IPS-20b (cell line): ENCODE data around the gene PTPRE.

Experiments
- H3K27ac ChIP-seq: one replicate; pipeline ENCODE4 v1.5.1; 2013; ENCODE audit warnings: low read length
- H3K27me3 ChIP-seq: 2 replicates; pipeline ENCODE4 v1.6.1; 2013; ENCODE audit warnings: mild to moderate bottlenecking, low read length, inconsistent platforms; ENCODE audit not compliant: insufficient read depth
- H3K36me3 ChIP-seq: 2 replicates; pipeline ENCODE4 v1.6.1; 2013; ENCODE audit warnings: low read depth, mild to moderate bottlenecking, inconsistent platforms, low read length, moderate library complexity; ENCODE audit not compliant: insufficient read depth
- H3K4me1 ChIP-seq: 2 replicates; pipeline ENCODE4 v1.6.1; 2013; ENCODE audit warnings: mild to moderate bottlenecking, control low read depth, inconsistent platforms, low read length, moderate library complexity; ENCODE audit not compliant: insufficient read depth
- H3K4me3 ChIP-seq: 2 replicates; pipeline ENCODE4 v1.5.1; 2013; ENCODE audit warnings: mild to moderate bottlenecking, low read length, inconsistent platforms
- H3K9ac ChIP-seq: 2 replicates; pipeline ENCODE4 v1.6.1; 2013; ENCODE audit warnings: low read depth, mild to moderate bottlenecking, inconsistent platforms, low read length, moderate library complexity
- H3K9me3 ChIP-seq: 2 replicates; pipeline ENCODE4 v1.6.1; 2013; ENCODE audit warnings: mild to moderate bottlenecking, low read depth, low read length, inconsistent platforms; ENCODE audit not compliant: insufficient read depth

The PTPRE gene

GRCh38 chr10:127911867-127912257 is 5.0 kb downstream of the PTPRE start:
- no peak overlapping the region for H3K27ac ChIP-seq
- H3K4me1 ChIP-seq = no peaks in the 10 kb centered on the region
- H3K4me3 ChIP-seq = no peak overlapping the region
- H3K27me3 ChIP-seq = peaks cover 35% of the 10 kb centered on the region
- no peak overlapping the region for H3K9ac ChIP-seq
- H3K36me3 ChIP-seq = no peaks in the 10 kb centered on the region
- H3K9me3 ChIP-seq = no peaks in the 10 kb centered on the region

- H3K36me3 ChIP-seq = no peaks in the 10 kb centered on the region
- no peak overlapping the region for H3K9ac ChIP-seq
- no peak overlapping the region for H3K4me3 ChIP-seq
- H3K27ac ChIP-seq = no peak overlapping the region
- H3K27me3 ChIP-seq = peaks cover 27% of the 10 kb centered on the region
- no peaks in the 10 kb centered on the region for H3K4me1 ChIP-seq
- no peaks in the 10 kb centered on the region for H3K9me3 ChIP-seq
Observed at GRCh38 chr10:127912607-127913367, 5.9 kb downstream of the PTPRE start.

- Histone ChIP-seq H3K36me3 (no peaks in the 10 kb centered on the region), H3K4me1 (no peaks in the 10 kb centered on the region), H3K4me3 (no peak overlapping the region), H3K27me3 (peaks cover 21% of the 10 kb centered on the region), H3K9ac (no peak overlapping the region), H3K9me3 (no peaks in the 10 kb centered on the region), H3K27ac (no peak overlapping the region)
Observed at GRCh38 chr10:127913368-127913759, 6.5 kb downstream of the PTPRE start.

GRCh38 chr10:127915324-127915723 is 8.4 kb downstream of the PTPRE start:
- H3K27ac ChIP-seq = no peak overlapping the region
- no peaks in the 10 kb centered on the region for H3K4me1 ChIP-seq
- no peaks in the 10 kb centered on the region for H3K36me3 ChIP-seq
- H3K9me3 ChIP-seq = no peaks in the 10 kb centered on the region
- H3K27me3 ChIP-seq = peaks cover 2% of the 10 kb centered on the region; the same call in 1 of the 2 replicates
- no peak overlapping the region for H3K9ac ChIP-seq
- no peak overlapping the region for H3K4me3 ChIP-seq

GRCh38 chr10:127916826-127917225 is 9.9 kb downstream of the PTPRE start:
- Histone ChIP-seq H3K27ac (no peak overlapping the region), H3K27me3 (no peaks in the 10 kb centered on the region), H3K4me3 (no peak overlapping the region), H3K9me3 (no peaks in the 10 kb centered on the region), H3K4me1 (no peaks in the 10 kb centered on the region), H3K36me3 (no peaks in the 10 kb centered on the region), H3K9ac (no peak overlapping the region)

- Histone ChIP-seq H3K27me3 (no peaks in the 10 kb centered on the region), H3K4me1 (no peaks in the 10 kb centered on the region), H3K4me3 (no peak overlapping the region), H3K9ac (no peak overlapping the region), H3K27ac (no peak overlapping the region), H3K9me3 (no peaks in the 10 kb centered on the region), H3K36me3 (no peaks in the 10 kb centered on the region)
Observed at GRCh38 chr10:127918572-127918971, 11.7 kb downstream of the PTPRE start.

GRCh38 chr10:127919418-127920271 is 12.7 kb downstream of the PTPRE start:
- no peak overlapping the region for H3K9ac ChIP-seq
- H3K27ac ChIP-seq = no peak overlapping the region
- no peaks in the 10 kb centered on the region for H3K27me3 ChIP-seq
- H3K4me3 ChIP-seq = no peak overlapping the region
- H3K4me1 ChIP-seq = no peaks in the 10 kb centered on the region
- H3K9me3 ChIP-seq = no peaks in the 10 kb centered on the region
- H3K36me3 ChIP-seq = no peaks in the 10 kb centered on the region

GRCh38 chr10:127920306-127921074 is 13.6 kb downstream of the PTPRE start:
- no peak overlapping the region for H3K27ac ChIP-seq
- H3K4me3 ChIP-seq = no peak overlapping the region
- no peaks in the 10 kb centered on the region for H3K36me3 ChIP-seq
- no peak overlapping the region for H3K9ac ChIP-seq
- no peaks in the 10 kb centered on the region for H3K27me3 ChIP-seq
- no peaks in the 10 kb centered on the region for H3K9me3 ChIP-seq
- H3K4me1 ChIP-seq = no peaks in the 10 kb centered on the region

GRCh38 chr10:127921075-127921752 is 14.3 kb downstream of the PTPRE start:
- no peak overlapping the region for H3K27ac ChIP-seq
- no peak overlapping the region for H3K9ac ChIP-seq
- H3K4me1 ChIP-seq = no peaks in the 10 kb centered on the region
- H3K9me3 ChIP-seq = no peaks in the 10 kb centered on the region
- no peaks in the 10 kb centered on the region for H3K36me3 ChIP-seq
- H3K4me3 ChIP-seq = no peak overlapping the region
- no peaks in the 10 kb centered on the region for H3K27me3 ChIP-seq

GRCh38 chr10:127921753-127922145 is 14.8 kb downstream of the PTPRE start:
- no peaks in the 10 kb centered on the region for H3K4me1 ChIP-seq

GRCh38 chr10:127922206-127922605 is 15.3 kb downstream of the PTPRE start:
- Histone ChIP-seq H3K4me1 (no peaks in the 10 kb centered on the region), H3K27me3 (no peaks in the 10 kb centered on the region), H3K9ac (no peak overlapping the region), H3K9me3 (no peaks in the 10 kb centered on the region), H3K4me3 (no peak overlapping the region), H3K27ac (no peak overlapping the region), H3K36me3 (no peaks in the 10 kb centered on the region)

More at GRCh38 chr10:127921753-127922145, 14.8 kb downstream of the PTPRE start:
- Histone ChIP-seq H3K27me3 (no peaks in the 10 kb centered on the region), H3K9me3 (no peaks in the 10 kb centered on the region), H3K36me3 (no peaks in the 10 kb centered on the region), H3K4me3 (no peak overlapping the region), H3K9ac (no peak overlapping the region), H3K27ac (no peak overlapping the region)
